Neural cell (in vitro differentiated cells): ENCODE results near the gene APLF. TPM values are rescaled to one million over a fixed set of nuclear protein-coding genes. Genes with fewer than 3 reads are reported as not detected.
"Not testable (repeated sequence)": the region's sequence is repeated elsewhere in the genome, so short reads cannot be mapped to it uniquely, and the experiment has no call there.

Experiments
- H2AFZ ChIP-seq: fragments of 200-600, 300-800 bp; sonication (generic), shearing (Covaris generic); 2 replicates; pipeline ENCODE4 v1.6.0; 2014; ENCODE audit warnings: low read depth, mild to moderate bottlenecking, antibody characterized with exemption, low read length, moderate library complexity
- H3F3A ChIP-seq: fragments of 200-600 bp; shearing (Covaris generic); 2 replicates; pipeline ENCODE4 v1.6.1; 2016; ENCODE audit warnings: mild to moderate bottlenecking, moderate library complexity, mixed read lengths, antibody characterized with exemption, low read length; ENCODE audit not compliant: insufficient read depth, poor library complexity, severe bottlenecking
- H3K27ac ChIP-seq: fragments of 200-600, 300-800 bp; sonication (generic), shearing (Covaris generic); 2 replicates; pipeline ENCODE4 v1.5.1; 2014; ENCODE audit warnings: mild to moderate bottlenecking, low read length, moderate library complexity
- H3K27me3 ChIP-seq: fragments of 300-800, 200-600 bp; sonication (generic), shearing (Covaris generic); 2 replicates; pipeline ENCODE4 v1.6.0; 2014; ENCODE audit warnings: mild to moderate bottlenecking, low read depth, low read length, moderate library complexity; ENCODE audit not compliant: insufficient read depth
- H3K36me3 ChIP-seq: fragments of 300-800, 200-600 bp; sonication (generic), shearing (Covaris generic); 2 replicates; pipeline ENCODE4 v1.5.1; 2014; ENCODE audit warnings: mild to moderate bottlenecking, antibody characterized with exemption, low read length, moderate library complexity; ENCODE audit not compliant: insufficient read depth
- H3K4me2 ChIP-seq: fragments of 300-800, 200-600 bp; sonication (generic), shearing (Covaris generic); 2 replicates; pipeline ENCODE4 v1.6.0; 2014; ENCODE audit warnings: mild to moderate bottlenecking, low read length
- H3K4me3 ChIP-seq: fragments of 300-800, 200-600 bp; sonication (generic), shearing (Covaris generic); 2 replicates; pipeline ENCODE4 v1.5.1; 2014; ENCODE audit warnings: mild to moderate bottlenecking, low read length, moderate library complexity
- H3K79me2 ChIP-seq: fragments of 200-600 bp; shearing (Covaris generic); replicated peaks from 2 replicates; pipeline ENCODE4 v1.6.0; 2014; ENCODE audit warnings: mild to moderate bottlenecking, low read length, moderate library complexity; ENCODE audit not compliant: insufficient read depth
- H3K9ac ChIP-seq: fragments of 300-800, 200-600 bp; sonication (generic), shearing (Covaris generic); 2 replicates; pipeline ENCODE4 v1.6.1; 2016; ENCODE audit warnings: mild to moderate bottlenecking, low read length, mixed read lengths
- H3K9me2 ChIP-seq: fragments of 200-600 bp; shearing (Covaris generic); 2 replicates; pipeline ENCODE4 v1.6.1; 2016; ENCODE audit warnings: mild to moderate bottlenecking, low read length, mixed read lengths; ENCODE audit not compliant: insufficient read depth
- H3K9me3 ChIP-seq: fragments of 200-600, 300-800 bp; sonication (generic), shearing (Covaris generic); 2 replicates; pipeline ENCODE4 v1.6.1; 2016; ENCODE audit warnings: mild to moderate bottlenecking, mixed run types, low read length, moderate library complexity, mixed read lengths
- H4K20me1 ChIP-seq: fragments of 200-600 bp; shearing (Covaris generic); 2 replicates; pipeline ENCODE4 v1.6.1; 2016; ENCODE audit warnings: mild to moderate bottlenecking, mixed run types; ENCODE audit not compliant: insufficient read depth
- EP300 ChIP-seq: fragments of 450-650 bp; conservative IDR thresholded peaks from 2 replicates; pipeline ENCODE4 v1.6.1; 2014; ENCODE audit warnings: antibody characterized with exemption, mild to moderate bottlenecking, moderate library complexity; ENCODE audit not compliant: poor library complexity, severe bottlenecking
- EZH2 ChIP-seq: fragments of 200-600, 300-800 bp; shearing (Covaris generic), sonication (generic); IDR thresholded peaks from 2 replicates; pipeline ENCODE4 v1.6.1; 2014; ENCODE audit warnings: antibody characterized with exemption, low read length, borderline replicate concordance, mild to moderate bottlenecking; ENCODE audit not compliant: insufficient read depth, poor library complexity, severe bottlenecking
- MXI1 ChIP-seq: fragments of 450-650 bp; conservative IDR thresholded peaks from 2 replicates; pipeline ENCODE4 v1.6.1; 2014; ENCODE audit warnings: antibody characterized with exemption, mild to moderate bottlenecking; ENCODE audit not compliant: poor library complexity, severe bottlenecking
- POLR2AphosphoS5 ChIP-seq: IDR thresholded peaks from 2 replicates; pipeline ENCODE4 v1.6.1; 2012
- RAD21 ChIP-seq: fragments of 450-650 bp; conservative IDR thresholded peaks from 2 replicates; pipeline ENCODE4 v1.6.1; 2014; ENCODE audit warnings: antibody characterized with exemption, mild to moderate bottlenecking, moderate library complexity
- SMC3 ChIP-seq: fragments of 450-650 bp; conservative IDR thresholded peaks from 2 replicates; pipeline ENCODE4 v1.6.1; 2014; ENCODE audit warnings: antibody characterized with exemption, mild to moderate bottlenecking, moderate library complexity; ENCODE audit not compliant: poor library complexity
- TAF1 ChIP-seq: IDR thresholded peaks from 2 replicates; pipeline ENCODE4 v1.6.1; 2012; ENCODE audit warnings: low read depth
- polyA plus RNA-seq: library from polyadenylated mRNA; depleted of rRNA; stranded (reverse); fragments of >200 nt; gene quantifications from 2 replicates; pipeline ENCODE4 v1.2.3, GENCODE V29; 2014
- TF ChIP-seq, protein P1 (sequence below): fragments of 450-650 bp; IDR thresholded peaks from 2 replicates; pipeline ENCODE4 v1.5.1; 2014; ENCODE audit warnings: antibody characterized with exemption, mild to moderate bottlenecking, moderate library complexity; ENCODE audit not compliant: poor library complexity, severe bottlenecking
- TF ChIP-seq, protein P2 (sequence below): IDR thresholded peaks from 2 replicates; pipeline ENCODE4 v1.6.1; 2012; ENCODE audit warnings: borderline replicate concordance

The APLF gene
- polyA plus RNA-seq, 1 donor from 2014 or later = 0.45 TPM

DNA sequence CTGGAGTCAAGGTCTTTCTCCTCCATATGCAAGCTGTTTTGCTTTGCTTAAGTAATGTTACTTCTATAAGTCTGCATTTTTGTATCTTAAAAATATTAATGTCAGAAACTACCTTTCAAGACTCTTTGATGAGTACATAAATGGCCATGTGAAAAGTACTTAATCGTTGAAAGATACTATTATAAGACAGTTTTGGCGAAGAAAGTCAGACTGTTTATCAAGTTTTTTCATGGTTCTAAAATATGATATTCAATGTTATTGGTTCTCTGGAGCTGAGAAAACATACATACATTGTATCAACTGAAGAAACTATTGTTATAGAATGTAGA, 25.4 kb upstream of the APLF start:
- H3K4me2 ChIP-seq = no peak overlapping the region
- no peaks in the 10 kb centered on the region for H3K79me2 ChIP-seq
- H3K9me2 ChIP-seq = no peaks in the 10 kb centered on the region
- no peaks in the 10 kb centered on the region for H3K9me3 ChIP-seq
- no peak overlapping the region for H2AFZ ChIP-seq
- no peak overlapping the region for H3K27ac ChIP-seq
- no peak overlapping the region for H3K4me3 ChIP-seq
- no peaks in the 10 kb centered on the region for H3F3A ChIP-seq
- TF ChIP-seq, protein P1, sequence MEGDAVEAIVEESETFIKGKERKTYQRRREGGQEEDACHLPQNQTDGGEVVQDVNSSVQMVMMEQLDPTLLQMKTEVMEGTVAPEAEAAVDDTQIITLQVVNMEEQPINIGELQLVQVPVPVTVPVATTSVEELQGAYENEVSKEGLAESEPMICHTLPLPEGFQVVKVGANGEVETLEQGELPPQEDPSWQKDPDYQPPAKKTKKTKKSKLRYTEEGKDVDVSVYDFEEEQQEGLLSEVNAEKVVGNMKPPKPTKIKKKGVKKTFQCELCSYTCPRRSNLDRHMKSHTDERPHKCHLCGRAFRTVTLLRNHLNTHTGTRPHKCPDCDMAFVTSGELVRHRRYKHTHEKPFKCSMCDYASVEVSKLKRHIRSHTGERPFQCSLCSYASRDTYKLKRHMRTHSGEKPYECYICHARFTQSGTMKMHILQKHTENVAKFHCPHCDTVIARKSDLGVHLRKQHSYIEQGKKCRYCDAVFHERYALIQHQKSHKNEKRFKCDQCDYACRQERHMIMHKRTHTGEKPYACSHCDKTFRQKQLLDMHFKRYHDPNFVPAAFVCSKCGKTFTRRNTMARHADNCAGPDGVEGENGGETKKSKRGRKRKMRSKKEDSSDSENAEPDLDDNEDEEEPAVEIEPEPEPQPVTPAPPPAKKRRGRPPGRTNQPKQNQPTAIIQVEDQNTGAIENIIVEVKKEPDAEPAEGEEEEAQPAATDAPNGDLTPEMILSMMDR = no peak
- TF ChIP-seq POLR2AphosphoS5 (no peak), RAD21 (no peak), EP300 (no peak), SMC3 (no peak), TAF1 (no peak), EZH2 (no peak), MXI1 (no peak)
- TF ChIP-seq, protein P2, sequence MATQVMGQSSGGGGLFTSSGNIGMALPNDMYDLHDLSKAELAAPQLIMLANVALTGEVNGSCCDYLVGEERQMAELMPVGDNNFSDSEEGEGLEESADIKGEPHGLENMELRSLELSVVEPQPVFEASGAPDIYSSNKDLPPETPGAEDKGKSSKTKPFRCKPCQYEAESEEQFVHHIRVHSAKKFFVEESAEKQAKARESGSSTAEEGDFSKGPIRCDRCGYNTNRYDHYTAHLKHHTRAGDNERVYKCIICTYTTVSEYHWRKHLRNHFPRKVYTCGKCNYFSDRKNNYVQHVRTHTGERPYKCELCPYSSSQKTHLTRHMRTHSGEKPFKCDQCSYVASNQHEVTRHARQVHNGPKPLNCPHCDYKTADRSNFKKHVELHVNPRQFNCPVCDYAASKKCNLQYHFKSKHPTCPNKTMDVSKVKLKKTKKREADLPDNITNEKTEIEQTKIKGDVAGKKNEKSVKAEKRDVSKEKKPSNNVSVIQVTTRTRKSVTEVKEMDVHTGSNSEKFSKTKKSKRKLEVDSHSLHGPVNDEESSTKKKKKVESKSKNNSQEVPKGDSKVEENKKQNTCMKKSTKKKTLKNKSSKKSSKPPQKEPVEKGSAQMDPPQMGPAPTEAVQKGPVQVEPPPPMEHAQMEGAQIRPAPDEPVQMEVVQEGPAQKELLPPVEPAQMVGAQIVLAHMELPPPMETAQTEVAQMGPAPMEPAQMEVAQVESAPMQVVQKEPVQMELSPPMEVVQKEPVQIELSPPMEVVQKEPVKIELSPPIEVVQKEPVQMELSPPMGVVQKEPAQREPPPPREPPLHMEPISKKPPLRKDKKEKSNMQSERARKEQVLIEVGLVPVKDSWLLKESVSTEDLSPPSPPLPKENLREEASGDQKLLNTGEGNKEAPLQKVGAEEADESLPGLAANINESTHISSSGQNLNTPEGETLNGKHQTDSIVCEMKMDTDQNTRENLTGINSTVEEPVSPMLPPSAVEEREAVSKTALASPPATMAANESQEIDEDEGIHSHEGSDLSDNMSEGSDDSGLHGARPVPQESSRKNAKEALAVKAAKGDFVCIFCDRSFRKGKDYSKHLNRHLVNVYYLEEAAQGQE = no peak
- no peaks in the 10 kb centered on the region for H3K36me3 ChIP-seq
- no peaks in the 10 kb centered on the region for H4K20me1 ChIP-seq
- no peaks in the 10 kb centered on the region for H3K27me3 ChIP-seq
- H3K9ac ChIP-seq = no peak overlapping the region

DNA sequence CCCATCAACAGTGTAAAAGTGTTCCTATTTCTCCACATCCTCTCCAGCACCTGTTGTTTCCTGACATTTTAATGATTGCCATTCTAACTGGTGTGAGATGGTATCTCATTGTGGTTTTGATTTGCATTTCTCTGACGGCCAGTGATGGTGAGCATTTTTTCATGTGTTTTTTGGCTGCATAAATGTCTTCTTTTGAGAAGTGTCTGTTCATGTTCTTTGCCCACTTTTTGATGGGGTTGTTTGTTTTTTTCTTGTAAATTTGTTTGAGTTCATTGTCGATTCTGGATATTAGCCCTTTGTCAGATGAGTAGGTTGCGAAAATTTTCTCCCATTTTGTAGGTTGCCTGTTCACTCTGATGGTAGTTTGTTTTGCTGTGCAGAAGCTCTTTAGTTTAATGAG, 21.0 kb upstream of the APLF start:
- not testable (repeated sequence) for H4K20me1 ChIP-seq

DNA sequence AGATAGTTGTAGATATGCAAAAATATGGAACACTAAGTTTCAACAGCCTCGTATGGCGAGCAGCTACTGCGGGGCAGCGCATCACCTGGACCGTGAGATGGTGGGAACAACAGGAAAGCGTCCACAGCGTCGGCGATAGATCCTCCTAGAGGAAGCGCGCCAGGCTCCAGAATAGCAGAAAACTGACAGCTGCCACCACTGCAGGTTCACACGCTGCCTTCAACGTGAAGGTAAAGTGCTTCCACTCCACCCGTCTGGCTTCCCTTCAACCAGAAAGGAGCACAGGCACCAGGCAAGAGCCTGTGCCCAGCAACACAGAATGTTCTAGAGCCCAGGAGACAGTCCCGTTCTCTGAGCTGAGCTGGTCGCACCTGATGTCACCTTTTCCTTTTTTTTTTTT, 20.3 kb upstream of the APLF start:
- Histone ChIP-seq H4K20me1 (no peaks in the 10 kb centered on the region), H3K79me2 (no peaks in the 10 kb centered on the region), H3K4me3 (no peak overlapping the region), H3K9me2 (no peaks in the 10 kb centered on the region), H3K27me3 (no peaks in the 10 kb centered on the region), H2AFZ (no peak overlapping the region), H3K4me2 (no peak overlapping the region), H3K9ac (no peak overlapping the region), H3F3A (no peaks in the 10 kb centered on the region), H3K9me3 (no peaks in the 10 kb centered on the region), H3K27ac (no peak overlapping the region), H3K36me3 (no peaks in the 10 kb centered on the region)
- TF ChIP-seq RAD21 = no peak

More for the DNA sequence above, 21.0 kb upstream of the APLF start:
- H3K36me3 ChIP-seq, H3K79me2 ChIP-seq, H2AFZ ChIP-seq, H3K9me2 ChIP-seq, H3K4me2 ChIP-seq, H3F3A ChIP-seq, H3K27ac ChIP-seq, H3K4me3 ChIP-seq, H3K9ac ChIP-seq, H3K27me3 ChIP-seq, H3K9me3 ChIP-seq: not testable (repeated sequence)
